Right cardiac atrium (tissue), 5 donors: ENCODE results near the gene NCBP1. TPM values are rescaled to one million over a fixed set of nuclear protein-coding genes. Genes with fewer than 3 reads are reported as not detected.
A peak's percentile ranks its signal among the peaks of the same experiment; 100 is the strongest.
"Not testable (repeated sequence)": the region's sequence is repeated elsewhere in the genome, so short reads cannot be mapped to it uniquely, and the experiment has no call there.

Experiments
- ATAC-seq, 2 donors: fragments of 200-7000 bp; cut with Tn5 transposase; one replicate each; pipeline versions ENCODE4 v1.8.0 to v1.9.1; 2020; ENCODE audit warnings: moderate library complexity in 2 of 2, mild to moderate bottlenecking in 1 of 2
- DNase-seq, 3 donors: peaks; one replicate each; pipeline ENCODE4 v3.0.0-alpha.2; 2020
- H3K27ac ChIP-seq: one replicate; pipeline ENCODE4 v1.5.1; 2013; ENCODE audit warnings: mild to moderate bottlenecking, low read length, control low read depth, moderate library complexity
- H3K27me3 ChIP-seq: one replicate; pipeline ENCODE4 v1.6.1; 2013; ENCODE audit not compliant: control insufficient read depth, insufficient read depth
- H3K4me1 ChIP-seq: one replicate; pipeline ENCODE4 v1.6.1; 2013; ENCODE audit warnings: low read length; ENCODE audit not compliant: control insufficient read depth, insufficient read depth
- H3K4me3 ChIP-seq: one replicate; pipeline ENCODE4 v1.5.1; 2013; ENCODE audit warnings: low read length, control low read depth
- H3K9me3 ChIP-seq: one replicate; pipeline ENCODE4 v1.6.1; 2013; ENCODE audit warnings: low read length; ENCODE audit not compliant: control insufficient read depth
- WGBS: extraction: QIAGEN DNeasy Blood & Tissue Kit; methylation state at CpG from one replicate; pipeline ENCODE4 v1.1.7; 2013; 5-methylcytosine and 5-hydroxymethylcytosine counted together
- intact Hi-C, 4 donors: fragments of 100-400 bp; cut with DNase I; formaldehyde crosslinking; loops; one replicate each; pipeline versions ENCODE4 v1.11.0 to v1.14.0; 2022 to 2023
- polyA plus RNA-seq: library from polyadenylated mRNA; stranded (reverse); fragments of 200-250 nt; gene quantifications from one replicate; pipeline ENCODE4 v1.2.3, GENCODE V29; 2013
- total RNA-seq, 4 donors: library from RNA; stranded (reverse); fragmentation: NEBNext Ultra II Directional; extraction: Animal tissue kit (Norgen Biotek cat#: 25700); gene quantifications; one replicate each; pipeline ENCODE4 v1.2.1, GENCODE V29; 2021
- donor health status: healthy with polysubstance abuse.
- donor health status: DM: no; HTN: yes; CAD: no.
- donor health status: DM: no; HTN: no; CAD: no.
- donor health status: DM: no; HTN: yes; CAD: no; lungs with severe emphysema.
- donor health status: DM: yes; HTN: yes; CAD: no.

Gene NCBP1
- total and polyA plus RNA-seq, 5 donors = 10.3 to 27.7 (median 19.5) TPM

- intact Hi-C loops, H3K27me3 ChIP-seq, H3K4me1 ChIP-seq, H3K27ac ChIP-seq, DNase-seq, H3K9me3 ChIP-seq, H3K4me3 ChIP-seq, ATAC-seq: not testable (repeated sequence)
- WGBS = 97% methylated on average over 5 of the region's 5 CpGs
Observed at GRCh38 chr9:97622483-97622882, 11.1 kb upstream of the NCBP1 start.

DNA sequence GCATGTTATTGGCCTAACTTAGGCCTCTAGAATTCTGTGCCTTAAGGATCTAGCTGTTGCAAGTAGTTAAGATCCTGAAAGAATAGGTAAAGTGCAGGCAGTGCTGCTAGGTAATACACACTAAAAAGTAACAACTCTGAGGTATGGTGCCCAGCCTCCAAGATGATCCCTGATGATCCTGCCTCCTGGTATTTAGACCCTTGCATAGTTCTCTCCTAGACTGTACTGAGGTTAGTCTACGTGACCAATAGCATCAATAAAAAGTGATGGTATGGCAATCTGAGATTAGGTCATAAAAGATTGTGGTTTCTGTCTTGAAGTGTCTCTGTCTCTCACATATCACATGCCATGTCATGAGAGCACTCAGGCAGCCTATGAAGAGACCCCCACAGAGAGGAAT lies 9.7 kb upstream of the NCBP1 start:
- no peaks in the 10 kb centered on the region for H3K9me3 ChIP-seq
- H3K4me1 ChIP-seq = peaks cover 5% of the 10 kb centered on the region
- intact Hi-C loops = no loop called here
- ATAC-seq (no peak), DNase-seq (no peak)
- H3K27ac ChIP-seq = peak overlapping the region; percentile 13
- 80% methylated on average over 1 of the region's 1 CpG for WGBS
- no peaks in the 10 kb centered on the region for H3K27me3 ChIP-seq
- H3K4me3 ChIP-seq = no peak overlapping the region

DNA sequence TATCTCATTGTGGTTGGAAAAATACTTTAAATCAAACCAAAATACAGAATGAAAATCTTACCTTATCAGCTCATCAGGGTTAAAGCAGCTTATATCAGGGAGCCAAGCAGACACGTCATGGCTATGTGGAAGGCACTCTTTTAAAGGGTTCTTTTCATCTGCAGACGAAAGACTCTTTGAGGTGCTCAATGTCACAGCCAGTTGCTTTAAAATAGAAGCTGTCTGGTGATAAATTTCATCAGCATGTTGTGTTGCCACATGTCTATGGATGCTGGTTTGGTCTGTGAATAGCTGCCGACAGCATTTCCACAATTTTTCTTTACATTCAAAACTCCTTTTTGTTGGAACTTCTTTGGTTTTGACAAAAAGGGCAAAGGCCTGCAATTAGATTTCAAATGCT lies 8.0 kb upstream of the NCBP1 start:
- H3K27ac ChIP-seq = no peak overlapping the region
- DNase-seq = no peak
- intact Hi-C loops = no loop called here
- H3K4me3 ChIP-seq = no peak overlapping the region
- ATAC-seq = peak; percentile 59 to 68
- H3K9me3 ChIP-seq = no peaks in the 10 kb centered on the region
- H3K4me1 ChIP-seq = peaks cover 5% of the 10 kb centered on the region
- WGBS = 46% methylated on average over 3 of the region's 3 CpGs
- H3K27me3 ChIP-seq = no peaks in the 10 kb centered on the region

DNA sequence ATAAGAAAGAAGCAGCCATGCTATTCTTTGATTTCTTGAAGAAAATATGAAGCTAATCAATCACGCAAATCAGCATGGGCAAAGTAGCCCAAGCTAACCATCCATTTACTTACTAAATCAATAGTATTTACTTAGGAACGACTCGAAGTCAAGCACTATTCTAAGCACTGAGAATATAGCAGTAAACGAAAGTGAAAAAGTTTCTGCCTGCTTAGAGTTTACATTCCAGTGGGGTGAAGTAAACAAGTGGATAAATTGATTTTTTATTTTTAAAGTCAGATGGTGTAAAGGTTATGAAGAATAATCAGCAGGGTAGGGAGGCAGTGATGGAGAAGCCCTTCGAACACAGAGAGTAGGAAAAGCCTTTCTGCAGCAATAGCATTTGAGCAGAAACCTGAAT lies 6.0 kb upstream of the NCBP1 start:
- intact Hi-C loops = no loop called here
- ATAC-seq = no peak
- Histone ChIP-seq H3K4me1 (peaks cover 7% of the 10 kb centered on the region), H3K4me3 (no peak overlapping the region), H3K27ac (no peak overlapping the region), H3K9me3 (no peaks in the 10 kb centered on the region), H3K27me3 (no peaks in the 10 kb centered on the region)
- DNase-seq = no peak
- 73% methylated on average over 5 of the region's 5 CpGs for WGBS

GRCh38 chr9:97628668-97629067 lies 5.0 kb upstream of the NCBP1 start:
- H3K27ac ChIP-seq = peak overlapping the region; percentile 71
- H3K9me3 ChIP-seq = no peaks in the 10 kb centered on the region
- intact Hi-C loops = no loop called here
- H3K4me3 ChIP-seq = no peak overlapping the region
- H3K4me1 ChIP-seq = peaks cover 7% of the 10 kb centered on the region
- no peak for DNase-seq
- WGBS = 80% methylated on average over 3 of the region's 3 CpGs
- ATAC-seq = no peak
- H3K27me3 ChIP-seq = no peaks in the 10 kb centered on the region

DNA sequence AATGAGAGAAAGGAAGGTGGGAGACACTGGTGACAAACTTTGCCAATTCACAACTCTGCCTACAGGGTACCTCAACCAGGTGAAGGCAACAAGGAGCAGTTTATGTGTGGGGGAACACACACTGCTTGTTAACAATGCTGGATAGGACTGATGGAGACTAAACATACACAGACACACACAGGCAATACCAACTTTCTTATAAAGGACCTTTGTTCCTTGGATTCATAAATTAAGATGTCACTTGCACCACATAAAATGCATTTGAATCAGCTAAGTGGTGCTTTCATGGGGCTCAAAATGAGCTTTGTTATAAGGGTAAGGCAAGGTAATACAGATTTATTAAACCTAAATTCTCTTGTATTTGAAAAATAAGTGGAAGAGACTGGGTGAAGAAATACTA lies 4.5 kb upstream of the NCBP1 start:
- intact Hi-C loops = no loop called here
- ATAC-seq = no peak
- no peak for DNase-seq
- Histone ChIP-seq H3K27me3 (no peaks in the 10 kb centered on the region), H3K27ac (peak overlapping the region; percentile 23), H3K4me1 (peaks cover 7% of the 10 kb centered on the region), H3K9me3 (no peaks in the 10 kb centered on the region), H3K4me3 (no peak overlapping the region)

- no peak overlapping the region for H3K4me3 ChIP-seq
- H3K4me1 ChIP-seq = peaks cover 7% of the 10 kb centered on the region
- H3K27me3 ChIP-seq = no peaks in the 10 kb centered on the region
- H3K9me3 ChIP-seq = no peaks in the 10 kb centered on the region
- ATAC-seq (no peak), DNase-seq (no peak)
- H3K27ac ChIP-seq = no peak overlapping the region
- intact Hi-C loops = no loop called here
Observed at GRCh38 chr9:97630591-97630990, 3.0 kb upstream of the NCBP1 start.

- 1% methylated on average over 27 of the region's 27 CpGs for WGBS
- Histone ChIP-seq H3K4me3 (peak overlapping the region; percentile 64), H3K4me1 (peaks cover 9% of the 10 kb centered on the region), H3K9me3 (no peaks in the 10 kb centered on the region), H3K27ac (peak overlapping the region; percentile 92), H3K27me3 (no peaks in the 10 kb centered on the region)
- peak; percentile 30 to 39 for ATAC-seq
- DNase-seq = peak; percentile 67 to 86 (median 73)
- intact Hi-C loops = no loop called here
Observed at GRCh38 chr9:97632248-97632984, 1.2 kb upstream of the NCBP1 start.

- Histone ChIP-seq H3K9me3 (no peaks in the 10 kb centered on the region), H3K4me3 (peak overlapping the region; percentile 64), H3K27me3 (no peaks in the 10 kb centered on the region), H3K27ac (peak overlapping the region; percentile 92), H3K4me1 (peaks cover 6% of the 10 kb centered on the region)
- intact Hi-C loops = no loop called here
- no peak for DNase-seq
- under 1% methylated on average over 43 of the region's 43 CpGs for WGBS
- no peak for ATAC-seq
Observed at GRCh38 chr9:97633859-97634490, 354 bp downstream of the NCBP1 start.

DNA sequence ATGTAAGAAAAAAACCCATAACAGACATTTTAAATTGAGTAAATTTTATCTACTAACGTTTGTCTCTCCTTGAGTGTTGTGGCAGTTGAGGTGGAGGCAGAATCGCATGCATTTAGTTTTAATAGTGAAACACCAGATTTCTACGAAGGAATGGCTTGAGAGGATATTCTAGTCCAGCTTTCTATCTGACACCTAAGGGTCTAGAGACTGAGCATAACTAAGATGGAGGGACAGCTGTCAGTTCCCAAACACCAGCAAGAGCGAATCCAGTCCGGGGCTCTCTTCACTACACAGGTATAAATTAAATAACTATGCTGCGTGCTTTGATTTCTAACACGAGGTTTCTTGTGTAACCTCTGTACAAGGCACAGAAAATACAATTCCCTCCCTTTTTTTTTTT lies 1.4 kb downstream of the NCBP1 start:
- DNase-seq (no peak), ATAC-seq (no peak)
- Histone ChIP-seq H3K27ac (no peak overlapping the region), H3K4me3 (peak overlapping the region; percentile 64), H3K9me3 (no peaks in the 10 kb centered on the region), H3K4me1 (peaks cover 6% of the 10 kb centered on the region), H3K27me3 (no peaks in the 10 kb centered on the region)
- WGBS = 74% methylated on average over 7 of the region's 7 CpGs
- intact Hi-C loops = no loop called here

- ATAC-seq = no peak
- no peak for DNase-seq
- intact Hi-C loops = no loop called here
- no peaks in the 10 kb centered on the region for H3K27me3 ChIP-seq
- WGBS = 69% methylated on average over 3 of the region's 3 CpGs
- no peak overlapping the region for H3K4me3 ChIP-seq
- peaks cover 3% of the 10 kb centered on the region for H3K4me1 ChIP-seq
- H3K9me3 ChIP-seq = no peaks in the 10 kb centered on the region
- no peak overlapping the region for H3K27ac ChIP-seq
Observed at GRCh38 chr9:97636903-97637302, 3.3 kb downstream of the NCBP1 start.
